ENCODE data around the gene BDKRB2. TPM values are rescaled to one million over a fixed set of nuclear protein-coding genes. Genes with fewer than 3 reads are reported as not detected.

Gene BDKRB2
- total and polyA plus RNA-seq, 2 experiments from 2014 or later = 0.14 to 0.21 TPM

- TF ChIP-seq ZNF462 (CRISPR knock-in tag; IDR thresholded peaks at IDR 0.05) = no peak
- no peak for TF ChIP-seq JUNB (IDR thresholded peaks at IDR 0.05; ENCODE audit: unreplicated experiment)
- TF ChIP-seq NANOG (IDR thresholded peaks at IDR 0.05; ENCODE audit: borderline replicate concordance) = no peak
- no peak for TF ChIP-seq EZH2phosphoT487 (IDR thresholded peaks at IDR 0.05; ENCODE audit: unreplicated experiment)
- TF ChIP-seq EZH2 (IDR thresholded peaks at IDR 0.05; ENCODE audit: low read depth, unreplicated experiment) = no peak
These were observed 45.9 kb upstream of the BDKRB2 start (continued) for GRCh38 chr14:96158735-96159134.

- no peak for ATAC-seq
- peaks cover 6% of the 10 kb centered on the region for H3K27me3 Mint-ChIP-seq (ENCODE audit: insufficient read depth, low read depth, poor library complexity)
- TF ChIP-seq CREB1 (CRISPR knock-in tag; IDR thresholded peaks at IDR 0.05; ENCODE audit: low read depth) (no peak), EZH2 (IDR thresholded peaks at IDR 0.05; ENCODE audit: low read depth, unreplicated experiment) (no peak), EZH2phosphoT487 (IDR thresholded peaks at IDR 0.05; ENCODE audit: unreplicated experiment) (no peak), ETS1 (IDR thresholded peaks at IDR 0.05) (no peak), ZNF462 (CRISPR knock-in tag; IDR thresholded peaks at IDR 0.05) (no peak)
These were observed 44.3 kb upstream of the BDKRB2 start for GRCh38 chr14:96160076-96160912.

More at GRCh38 chr14:96160076-96160912, 44.3 kb upstream of the BDKRB2 start:
- Histone ChIP-seq H3K4me3 (no peak overlapping the region), H2AFZ (no peak overlapping the region), H3K4me2 (no peak overlapping the region), H3K79me2 (replicated peaks; ENCODE audit: insufficient read depth) (no peaks in the 10 kb centered on the region), H3K9me2 (ENCODE audit: insufficient read depth) (no peaks in the 10 kb centered on the region), H4K20me1 (replicated peaks; ENCODE audit: insufficient read depth) (no peaks in the 10 kb centered on the region), H3K27ac (ENCODE audit: low read depth) (no peak overlapping the region), H3K27me3 (ENCODE audit: insufficient read depth) (no peaks in the 10 kb centered on the region), H3F3A (replicated peaks; ENCODE audit: low read depth) (no peaks in the 10 kb centered on the region), H3K36me3 (ENCODE audit: insufficient read depth) (no peaks in the 10 kb centered on the region), H3K4me1 (ENCODE audit: insufficient read depth) (no peaks in the 10 kb centered on the region)
- no peak overlapping the region for H3K27ac Mint-ChIP-seq
- H3K9me3 Mint-ChIP-seq = no peaks in the 10 kb centered on the region; the same call in 2 of the 3 replicates
- H3K4me3 Mint-ChIP-seq = no peak overlapping the region
- no peaks in the 10 kb centered on the region for H3K4me1 Mint-ChIP-seq
- no peaks in the 10 kb centered on the region for H3K36me3 Mint-ChIP-seq (ENCODE audit: low read depth)
- no peak for DNase-seq (ENCODE audit: low spot score)

All from GM23338 (cell line).